Lower leg skin (tissue), 3 donors: ENCODE results near the gene RAB11FIP4.

Experiments
- CTCF ChIP-seq, 3 donors: fragments of 450-650 bp; IDR thresholded peaks; one replicate each; pipeline ENCODE4 v1.5.1; 2016; ENCODE audit warnings: antibody characterized with exemption in 3 of 3, mild to moderate bottlenecking in 3 of 3, moderate library complexity in 2 of 3
- POLR2A ChIP-seq, 2 donors: fragments of 450-650 bp; IDR thresholded peaks; one replicate each; pipeline ENCODE4 v1.6.1; 2016 to 2017; ENCODE audit warnings: antibody characterized with exemption in 2 of 2, mild to moderate bottlenecking in 1 of 2, moderate library complexity in 1 of 2

GRCh38 chr17:31540602-31541307 lies 149.3 kb downstream of the RAB11FIP4 start:
- TF ChIP-seq CTCF (IDR thresholded peaks at IDR 0.05), result no peak
- no peak for TF ChIP-seq POLR2A (IDR thresholded peaks at IDR 0.05)
